Endothelial cell of umbilical vein (primary cell): Measurements from ENCODE around the gene ATP13A4. TPM values are rescaled to one million over a fixed set of nuclear protein-coding genes. Genes with fewer than 3 reads are reported as not detected.

Experiments used
- BruUV-seq: library from RNA; stranded (reverse); fragments of 400-500 nt; replicated peaks from 2 replicates; lab custom pipeline; 2021; lab: Mats Ljungman, UMichigan
- CTCF ChIA-PET: fragments of 300-600, 350-600 bp; sonication (Branson Sonifier 250); formaldehyde crosslinking; loops from one replicate; lab custom pipeline; 2021; ENCODE audit warnings: antibody characterized with exemption, inconsistent platforms; lab: Charles Lee
- POLR2A ChIA-PET: fragments of 300-600, 350-600 bp; sonication (Branson Sonifier 250); formaldehyde crosslinking; loops from one replicate; lab custom pipeline; 2021; ENCODE audit warnings: antibody characterized with exemption, inconsistent platforms; lab: Charles Lee
- DNase-seq: peaks from one replicate; pipeline ENCODE4 v3.0.0-alpha.2; 2011; ENCODE audit warnings: low read depth, low spot score
- FAIRE-seq: peaks from 2 replicates; lab custom pipeline; 2011; peaks lifted over from hg19 to GRCh38; lab: Jason Lieb, UNC
- H2AFZ ChIP-seq: 2 replicates; pipeline ENCODE4 v1.6.0; 2012; ENCODE audit warnings: low read depth, low read length, control low read depth, inconsistent platforms
- H3K27ac ChIP-seq: 2 replicates; pipeline ENCODE4 v1.5.1; 2011; ENCODE audit warnings: low read depth, mild to moderate bottlenecking, control low read depth, low read length, moderate library complexity; ENCODE audit not compliant: insufficient read depth
- H3K27me3 ChIP-seq, 2 experiments: 2 replicates each; pipeline versions ENCODE4 v1.6.0 to v1.6.1; 2011; ENCODE audit warnings: low read length in 2 of 2, mixed read lengths in 1 of 2; ENCODE audit not compliant: control insufficient read depth in 2 of 2, insufficient read depth in 2 of 2
- H3K36me3 ChIP-seq, 2 experiments: 2 replicates in 1 of 2; 3 replicates in 1 of 2; pipeline ENCODE4 v1.5.1; 2011; ENCODE audit warnings: low read length in 2 of 2, mild to moderate bottlenecking in 1 of 2, moderate library complexity in 1 of 2; ENCODE audit not compliant: control insufficient read depth in 2 of 2, insufficient read depth in 2 of 2; ENCODE audit errors: extremely low read depth in 1 of 2
- H3K4me1 ChIP-seq: 3 replicates; pipeline ENCODE4 v1.5.1; 2011; ENCODE audit warnings: mild to moderate bottlenecking, low read length; ENCODE audit not compliant: control insufficient read depth, insufficient read depth; ENCODE audit errors: extremely low read depth
- H3K4me2 ChIP-seq: 2 replicates; pipeline ENCODE4 v1.6.1; 2011; ENCODE audit warnings: low read length, control low read depth, mixed read lengths; ENCODE audit not compliant: insufficient read depth
- H3K4me3 ChIP-seq, 3 experiments: fragments of 200-600 bp in 1 of 3; sonication (generic), shearing (Covaris generic) in 1 of 3; replicated peaks in 1 of 3; 2 replicates each; pipeline ENCODE4 v1.5.1; 2011 to 2016; ENCODE audit warnings: control low read depth in 3 of 3, low read length in 3 of 3, mild to moderate bottlenecking in 2 of 3, inconsistent platforms in 1 of 3, low read depth in 1 of 3, moderate library complexity in 1 of 3; ENCODE audit not compliant: insufficient read depth in 1 of 3
- H3K79me2 ChIP-seq: 2 replicates; pipeline ENCODE4 v1.6.0; 2012; ENCODE audit warnings: low read length, inconsistent platforms; ENCODE audit not compliant: control insufficient read depth, insufficient read depth
- H3K9ac ChIP-seq: replicated peaks from 2 replicates; pipeline ENCODE3; 2011; ENCODE audit warnings: low read length, control low read depth; ENCODE audit not compliant: insufficient read depth; ENCODE audit errors: extremely low read depth
- H3K9me1 ChIP-seq: replicated peaks from 3 replicates; pipeline ENCODE4 v1.6.0; 2011; ENCODE audit warnings: mild to moderate bottlenecking, low read length; ENCODE audit not compliant: control insufficient read depth, insufficient read depth; ENCODE audit errors: extremely low read depth
- H3K9me3 ChIP-seq: replicated peaks from 2 replicates; pipeline ENCODE4 v1.5.1; 2012; ENCODE audit warnings: low read length, inconsistent platforms; ENCODE audit not compliant: control insufficient read depth, insufficient read depth
- H4K20me1 ChIP-seq: replicated peaks from 2 replicates; pipeline ENCODE3; 2011; ENCODE audit warnings: mild to moderate bottlenecking, low read length; ENCODE audit not compliant: control insufficient read depth, insufficient read depth; ENCODE audit errors: extremely low read depth
- EZH2 ChIP-seq: IDR thresholded peaks from 2 replicates; pipeline ENCODE4 v1.6.1; 2012; ENCODE audit warnings: borderline replicate concordance, low read depth, mild to moderate bottlenecking, moderate library complexity, low read length, inconsistent platforms; ENCODE audit not compliant: severe bottlenecking
- FOS ChIP-seq: IDR thresholded peaks from 2 replicates; pipeline ENCODE4 v1.6.1; 2011; ENCODE audit warnings: mild to moderate bottlenecking, low read length, moderate library complexity, borderline replicate concordance; ENCODE audit not compliant: insufficient read depth
- GATA2 ChIP-seq: IDR thresholded peaks from 2 replicates; pipeline ENCODE4 v1.7.0; 2011; ENCODE audit warnings: low read depth, mild to moderate bottlenecking, moderate library complexity, mixed read lengths, low read length; ENCODE audit not compliant: insufficient read length, insufficient read depth
- JUN ChIP-seq: IDR thresholded peaks from 2 replicates; pipeline ENCODE4 v1.6.1; 2011; ENCODE audit warnings: borderline replicate concordance, low read depth; ENCODE audit not compliant: insufficient read length, insufficient read depth
- MAX ChIP-seq: IDR thresholded peaks from 2 replicates; pipeline ENCODE4 v1.6.1; 2011; ENCODE audit not compliant: insufficient read depth, insufficient read length
- MYC ChIP-seq: IDR thresholded peaks from one replicate; pipeline ENCODE4 v1.6.1; 2011; ENCODE audit warnings: mild to moderate bottlenecking, low read depth, low read length
- POLR2A ChIP-seq: IDR thresholded peaks from 2 replicates; pipeline ENCODE4 v1.6.1; 2012; ENCODE audit warnings: low read depth, mild to moderate bottlenecking, control low read depth, low read length
- POLR2AphosphoS5 ChIP-seq: IDR thresholded peaks from 2 replicates; pipeline ENCODE4 v1.6.1; 2012; ENCODE audit warnings: low read depth, mild to moderate bottlenecking, control low read depth, low read length, moderate library complexity; ENCODE audit not compliant: insufficient read depth
- dilution Hi-C: fragments of 300-500 bp; cut with MboI; formaldehyde crosslinking; loops from one replicate; pipeline ENCODE4 v1.15.0; 2019; ENCODE audit warnings: low sequenced_read_pairs; ENCODE audit not compliant: extremely low pct_ligation_motif_present
- intact Hi-C: fragments of 100-400 bp; cut with micrococcal nuclease; formaldehyde crosslinking; loops from one replicate; pipeline ENCODE4 v1.10.0; 2022
- polyA plus RNA-seq, 4 experiments: library from polyadenylated mRNA; depleted of rRNA in 3 of 4; stranded (reverse) in 3 of 4; unstranded in 1 of 4; fragments of >200 nt; gene quantifications; 2 replicates each; pipeline versions ENCODE4 v1.2.1 to v1.2.3, GENCODE V29; 2011 to 2012; ENCODE audit warnings: missing spikeins in 1 of 4
- total RNA-seq: library from RNA; stranded (reverse); gene quantifications from 2 replicates; pipeline ENCODE4 v1.2.3, GENCODE V29; 2021
- TF ChIP-seq, protein P1 (sequence below), 2 donors: IDR thresholded peaks; 1 replicate in 1 of 2; 2 replicates in 1 of 2; pipeline ENCODE4 v1.5.1; 2011; ENCODE audit warnings: low read length in 2 of 2, mild to moderate bottlenecking in 2 of 2, moderate library complexity in 2 of 2, control low read depth in 1 of 2, inconsistent platforms in 1 of 2, low read depth in 1 of 2; ENCODE audit not compliant: insufficient read depth in 1 of 2; ENCODE audit errors: extremely low read depth in 1 of 2

The ATP13A4 gene
- total and polyA plus RNA-seq, 2 donors (not counting 3 experiments of a cell fraction or from before 2014, with no cell fraction given) = not detected

DNA sequence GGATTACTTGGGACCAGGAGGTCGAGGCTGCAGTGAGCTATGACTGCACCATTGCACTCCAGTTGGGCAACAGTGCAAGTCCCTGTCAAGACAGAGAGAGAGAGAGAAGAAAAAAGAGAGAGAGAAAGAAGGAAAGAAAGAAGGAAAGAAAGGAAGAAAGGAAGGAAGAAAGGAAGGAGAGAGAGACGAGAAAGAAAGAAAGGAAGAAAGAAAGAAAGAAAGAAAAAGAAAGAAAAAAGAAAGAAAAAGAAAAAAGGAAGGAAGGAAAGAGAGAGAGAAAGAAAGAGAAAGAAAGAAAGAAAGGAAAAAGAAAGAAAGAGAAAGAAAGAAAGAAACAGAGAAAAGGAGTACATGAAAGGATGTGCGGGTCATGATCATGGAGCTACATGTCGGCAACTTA lies 80.2 kb downstream of the ATP13A4 start:
- dilution Hi-C loops (no loop called here), intact Hi-C loops (no loop called here)
- Histone ChIP-seq H3K36me3 (no peaks in the 10 kb centered on the region), H3K4me2 (no peak overlapping the region), H3K9ac (no peak overlapping the region), H3K27me3 (peaks cover 3 to 7% of the 10 kb centered on the region in 2 experiments), H2AFZ (no peak overlapping the region), H3K4me3 (no peak overlapping the region), H4K20me1 (no peaks in the 10 kb centered on the region), H3K9me1 (no peaks in the 10 kb centered on the region), H3K79me2 (no peaks in the 10 kb centered on the region), H3K27ac (no peak overlapping the region), H3K9me3 (no peaks in the 10 kb centered on the region), H3K4me1 (no peaks in the 10 kb centered on the region)
- CTCF ChIA-PET = no interaction called here
- TF ChIP-seq POLR2A (no peak), EZH2 (no peak), GATA2 (no peak), MYC (no peak), FOS (no peak), POLR2AphosphoS5 (no peak), JUN (no peak), MAX (no peak)
- TF ChIP-seq, protein P1, sequence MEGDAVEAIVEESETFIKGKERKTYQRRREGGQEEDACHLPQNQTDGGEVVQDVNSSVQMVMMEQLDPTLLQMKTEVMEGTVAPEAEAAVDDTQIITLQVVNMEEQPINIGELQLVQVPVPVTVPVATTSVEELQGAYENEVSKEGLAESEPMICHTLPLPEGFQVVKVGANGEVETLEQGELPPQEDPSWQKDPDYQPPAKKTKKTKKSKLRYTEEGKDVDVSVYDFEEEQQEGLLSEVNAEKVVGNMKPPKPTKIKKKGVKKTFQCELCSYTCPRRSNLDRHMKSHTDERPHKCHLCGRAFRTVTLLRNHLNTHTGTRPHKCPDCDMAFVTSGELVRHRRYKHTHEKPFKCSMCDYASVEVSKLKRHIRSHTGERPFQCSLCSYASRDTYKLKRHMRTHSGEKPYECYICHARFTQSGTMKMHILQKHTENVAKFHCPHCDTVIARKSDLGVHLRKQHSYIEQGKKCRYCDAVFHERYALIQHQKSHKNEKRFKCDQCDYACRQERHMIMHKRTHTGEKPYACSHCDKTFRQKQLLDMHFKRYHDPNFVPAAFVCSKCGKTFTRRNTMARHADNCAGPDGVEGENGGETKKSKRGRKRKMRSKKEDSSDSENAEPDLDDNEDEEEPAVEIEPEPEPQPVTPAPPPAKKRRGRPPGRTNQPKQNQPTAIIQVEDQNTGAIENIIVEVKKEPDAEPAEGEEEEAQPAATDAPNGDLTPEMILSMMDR (IDR thresholded peaks at IDR 0.05; ENCODE audit: extremely low read depth in 1 of 2, insufficient read depth in 1 of 2, low read depth in 1 of 2, low read length in 2 of 2) = no peak
- DNase-seq = no peak
- no TSS peak for BruUV-seq
- POLR2A ChIA-PET = no interaction called here
- FAIRE-seq = peak; percentile 74
